Measurements from ENCODE around the gene CSNK1A1. TPM values are rescaled to one million over a fixed set of nuclear protein-coding genes. Genes with fewer than 3 reads are reported as not detected.

The CSNK1A1 gene
- polyA plus RNA-seq, 1 of the 3 experiments (the other 2 are of a cell fraction) = 70.7 TPM

- ChIA-PET CTCF (interaction anchor here (1.5 to 2.8 kb wide), 2 partner anchors 21 to 131 kb away, joined by 6 to 11 read pairs; partner anchors contain the start of gene CSNK1A1), POLR2A (no interaction called here)
- Histone ChIP-seq H3K9me3 (no peaks in the 10 kb centered on the region), H3K27me3 (ENCODE audit: insufficient read depth) (no peaks in the 10 kb centered on the region), H3K27ac (ENCODE audit: low read depth in 2 of 2, low read length in 1 of 2) (no peak overlapping the region), H3K4me3 (ENCODE audit: low read depth in 2 of 2, low read length in 1 of 2) (no peak overlapping the region), H4K20me1 (ENCODE audit: insufficient read depth) (no peaks in the 10 kb centered on the region), H3F3A (replicated peaks; ENCODE audit: insufficient read depth) (no peaks in the 10 kb centered on the region), H2AFZ (ENCODE audit: low read depth) (no peak overlapping the region), H3K79me2 (ENCODE audit: insufficient read depth) (no peaks in the 10 kb centered on the region), H3K4me2 (no peak overlapping the region), H3K4me1 (ENCODE audit: control insufficient read depth in 1 of 2, insufficient read depth in 2 of 2, low read depth in 1 of 2, low read length in 1 of 2) (no peaks in the 10 kb centered on the region), H3K36me3 (replicated peaks in 1 of 2; ENCODE audit: control insufficient read depth in 1 of 2, insufficient read depth in 2 of 2, low read length in 1 of 2) (no peaks in the 10 kb centered on the region), H3K9ac (no peak overlapping the region), H3K9me2 (no peaks in the 10 kb centered on the region)
- DNase-seq = no peak
- TF ChIP-seq TCF12 (IDR thresholded peaks at IDR 0.05) (no peak), USF1 (IDR thresholded peaks at IDR 0.05; ENCODE audit: borderline replicate concordance, low read depth) (no peak), EZH2phosphoT487 (IDR thresholded peaks at IDR 0.05; ENCODE audit: borderline replicate concordance, low read depth) (no peak), GABPA (IDR thresholded peaks at IDR 0.05; ENCODE audit: low read depth) (no peak), USF2 (IDR thresholded peaks at IDR 0.05; ENCODE audit: borderline replicate concordance, low read depth, low read length) (no peak), NFIC (IDR thresholded peaks at IDR 0.05; ENCODE audit: borderline replicate concordance) (no peak), CHD2 (IDR thresholded peaks at IDR 0.05; ENCODE audit: low read length, partially characterized antibody) (no peak), MAX (IDR thresholded peaks at IDR 0.05; ENCODE audit: low read depth) (no peak), RAD21 (IDR thresholded peaks at IDR 0.05; ENCODE audit: low read length) (no peak), POLR2AphosphoS5 (IDR thresholded peaks at IDR 0.05; ENCODE audit: low read depth, low read length) (no peak), MXI1 (IDR thresholded peaks at IDR 0.05; ENCODE audit: low read depth, low read length) (no peak), YY1 (IDR thresholded peaks at IDR 0.05; ENCODE audit: low read depth) (no peak), EP300 (IDR thresholded peaks at IDR 0.05; ENCODE audit: borderline replicate concordance in 1 of 2, low read depth in 1 of 2, low read length in 1 of 2) (no peak), MEF2A (IDR thresholded peaks at IDR 0.05; ENCODE audit: borderline replicate concordance, low read depth) (no peak), ZBTB33 (IDR thresholded peaks at IDR 0.05; ENCODE audit: borderline replicate concordance, low read depth) (no peak), FOXJ3 (CRISPR knock-in tag; IDR thresholded peaks at IDR 0.05) (no peak), IRF3 (IDR thresholded peaks at IDR 0.05; ENCODE audit: low read depth, low read length) (no peak)
- WGBS (ENCODE audit: low lambda C conversion rate) = 91% methylated on average over 4 of the region's 4 CpGs
Observed at GRCh38 chr5:149572576-149573231, 21.5 kb upstream of the CSNK1A1 start.

All from SK-N-SH (cell line).